Lower leg skin (tissue), 3 donors: ENCODE results near the gene LACRT.

ENCODE experiments used
- POLR2A ChIP-seq, 2 donors: fragments of 450-650 bp; IDR thresholded peaks; one replicate each; pipeline ENCODE4 v1.6.1; 2016 to 2017; ENCODE audit warnings: antibody characterized with exemption in 2 of 2, mild to moderate bottlenecking in 1 of 2, moderate library complexity in 1 of 2
- TF ChIP-seq, protein P1 (sequence below), 3 donors: fragments of 450-650 bp; IDR thresholded peaks; one replicate each; pipeline ENCODE4 v1.5.1; 2016; ENCODE audit warnings: antibody characterized with exemption in 3 of 3, mild to moderate bottlenecking in 3 of 3, moderate library complexity in 2 of 3

DNA sequence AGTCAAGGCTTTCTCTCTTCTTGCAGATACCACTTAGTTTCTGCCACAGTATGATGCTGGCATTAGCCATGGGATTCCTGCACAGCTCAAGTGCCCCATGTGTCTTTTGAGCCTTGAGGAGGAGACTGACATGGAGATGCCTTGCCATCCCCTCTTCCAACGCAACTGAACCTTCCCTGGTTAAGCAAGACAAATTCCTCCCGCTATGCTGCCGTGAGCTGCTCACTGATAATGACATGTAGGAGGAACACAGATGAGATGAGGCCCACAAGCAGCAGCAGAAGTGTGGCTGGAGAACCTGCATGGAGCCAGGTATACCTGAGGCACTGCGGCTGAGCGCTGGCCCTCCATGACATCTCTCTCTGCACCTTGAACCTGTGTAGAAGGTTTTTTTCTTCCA, 30.8 kb downstream of the LACRT start:
- TF ChIP-seq, protein P1, sequence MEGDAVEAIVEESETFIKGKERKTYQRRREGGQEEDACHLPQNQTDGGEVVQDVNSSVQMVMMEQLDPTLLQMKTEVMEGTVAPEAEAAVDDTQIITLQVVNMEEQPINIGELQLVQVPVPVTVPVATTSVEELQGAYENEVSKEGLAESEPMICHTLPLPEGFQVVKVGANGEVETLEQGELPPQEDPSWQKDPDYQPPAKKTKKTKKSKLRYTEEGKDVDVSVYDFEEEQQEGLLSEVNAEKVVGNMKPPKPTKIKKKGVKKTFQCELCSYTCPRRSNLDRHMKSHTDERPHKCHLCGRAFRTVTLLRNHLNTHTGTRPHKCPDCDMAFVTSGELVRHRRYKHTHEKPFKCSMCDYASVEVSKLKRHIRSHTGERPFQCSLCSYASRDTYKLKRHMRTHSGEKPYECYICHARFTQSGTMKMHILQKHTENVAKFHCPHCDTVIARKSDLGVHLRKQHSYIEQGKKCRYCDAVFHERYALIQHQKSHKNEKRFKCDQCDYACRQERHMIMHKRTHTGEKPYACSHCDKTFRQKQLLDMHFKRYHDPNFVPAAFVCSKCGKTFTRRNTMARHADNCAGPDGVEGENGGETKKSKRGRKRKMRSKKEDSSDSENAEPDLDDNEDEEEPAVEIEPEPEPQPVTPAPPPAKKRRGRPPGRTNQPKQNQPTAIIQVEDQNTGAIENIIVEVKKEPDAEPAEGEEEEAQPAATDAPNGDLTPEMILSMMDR (IDR thresholded peaks at IDR 0.05): no peak
- TF ChIP-seq POLR2A (IDR thresholded peaks at IDR 0.05): no peak
